BJ (cell line): ENCODE data around the gene TCFL5. TPM values are rescaled to one million over a fixed set of nuclear protein-coding genes. Genes with fewer than 3 reads are reported as not detected.
"Not testable (repeated sequence)": the region's sequence is repeated elsewhere in the genome, so short reads cannot be mapped to it uniquely, and the experiment has no call there.

Experiments
- CTCF ChIA-PET: fragments of 350-600 bp; formaldehyde crosslinking; extraction: SDS; loops from one replicate; lab custom pipeline; 2021; ENCODE audit warnings: antibody characterized with exemption, inconsistent platforms; lab: Yijun Ruan, JAX
- POLR2A ChIA-PET: fragments of 300-600 bp; sonication (Branson Sonifier 250); formaldehyde crosslinking; extraction: SDS; loops from one replicate; lab custom pipeline; 2021; ENCODE audit warnings: antibody characterized with exemption; lab: Charles Lee
- DNase-seq: peaks from one replicate; pipeline ENCODE4 v3.0.0-alpha.2; 2011; ENCODE audit warnings: low read depth
- H3K27me3 ChIP-seq: 2 replicates; pipeline ENCODE4 v1.6.0; 2011; ENCODE audit warnings: low read length; ENCODE audit not compliant: control insufficient read depth, insufficient read depth
- H3K36me3 ChIP-seq: 2 replicates; pipeline ENCODE4 v1.5.1; 2011; ENCODE audit warnings: low read length; ENCODE audit not compliant: control insufficient read depth, insufficient read depth
- H3K4me3 ChIP-seq: 2 replicates; pipeline ENCODE4 v1.5.1; 2011; ENCODE audit warnings: low read depth, mild to moderate bottlenecking, control low read depth, low read length
- polyA plus RNA-seq: library from polyadenylated mRNA; depleted of rRNA; stranded (reverse); fragments of >200 nt; gene quantifications from 2 replicates; pipeline ENCODE4 v1.2.3, GENCODE V29; 2011
- TF ChIP-seq, protein P1 (sequence below): IDR thresholded peaks from 2 replicates; pipeline ENCODE4 v1.5.1; 2011; ENCODE audit warnings: low read depth, mild to moderate bottlenecking, control low read depth, inconsistent platforms, low read length, moderate library complexity; ENCODE audit not compliant: insufficient read depth

Gene TCFL5
- polyA plus RNA-seq, 1 experiment: 8.5 TPM

DNA sequence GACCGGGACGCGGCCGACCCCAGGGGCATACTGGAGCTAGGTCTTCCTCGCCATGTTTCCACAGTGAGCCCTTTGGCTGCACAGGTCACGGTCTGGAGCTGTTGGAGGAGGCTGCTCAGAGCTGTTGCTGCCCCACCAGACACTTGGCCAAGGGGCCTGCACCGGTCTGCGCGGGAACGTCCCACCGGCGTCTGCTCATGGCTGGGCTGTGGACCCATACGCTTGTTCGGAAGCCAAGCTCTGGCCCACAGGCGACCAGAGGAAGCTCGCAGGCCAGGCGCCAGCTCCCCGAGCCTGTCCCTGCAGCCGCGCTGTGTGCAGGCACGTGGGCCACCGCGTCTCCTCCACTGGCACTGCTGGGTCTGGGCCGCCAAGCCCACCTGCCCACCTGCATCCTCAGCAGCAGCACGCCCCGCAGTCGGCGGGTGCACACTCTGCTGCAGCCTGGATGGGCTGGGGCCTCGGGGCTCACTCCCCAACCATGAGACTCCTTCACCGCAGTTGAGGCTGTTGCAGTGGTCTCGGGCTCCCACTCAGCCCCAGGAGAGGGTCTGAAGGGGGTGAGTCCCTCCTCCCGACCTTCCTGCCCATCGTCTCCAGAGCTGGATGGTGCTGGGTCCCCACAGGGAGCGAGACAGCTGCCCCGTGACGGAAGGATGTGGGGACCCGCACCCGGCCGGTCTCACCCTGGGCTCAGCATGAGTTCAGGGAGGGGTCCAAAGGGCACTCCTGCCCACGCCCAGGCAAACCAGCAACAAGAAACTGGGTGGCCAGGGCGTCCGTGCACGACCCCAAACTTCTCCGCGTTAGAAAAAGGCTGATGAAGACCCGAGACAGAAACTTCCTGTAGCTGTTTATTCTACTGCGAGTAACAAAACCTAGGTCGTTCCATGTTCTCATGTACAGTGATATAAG, 15.5 kb upstream of the TCFL5 start:
- POLR2A ChIA-PET: no interaction called here
- CTCF ChIA-PET: interaction anchor here (0.7 to 2.1 kb wide), 5 partner anchors 12 to 135 kb away, joined by 3 to 9 read pairs (median 3); no protein-coding TSS in a partner anchor
- Histone ChIP-seq H3K4me3 (no peak overlapping the region), H3K27me3 (no peaks in the 10 kb centered on the region), H3K36me3 (peaks cover 7% of the 10 kb centered on the region)
- TF ChIP-seq, protein P1, sequence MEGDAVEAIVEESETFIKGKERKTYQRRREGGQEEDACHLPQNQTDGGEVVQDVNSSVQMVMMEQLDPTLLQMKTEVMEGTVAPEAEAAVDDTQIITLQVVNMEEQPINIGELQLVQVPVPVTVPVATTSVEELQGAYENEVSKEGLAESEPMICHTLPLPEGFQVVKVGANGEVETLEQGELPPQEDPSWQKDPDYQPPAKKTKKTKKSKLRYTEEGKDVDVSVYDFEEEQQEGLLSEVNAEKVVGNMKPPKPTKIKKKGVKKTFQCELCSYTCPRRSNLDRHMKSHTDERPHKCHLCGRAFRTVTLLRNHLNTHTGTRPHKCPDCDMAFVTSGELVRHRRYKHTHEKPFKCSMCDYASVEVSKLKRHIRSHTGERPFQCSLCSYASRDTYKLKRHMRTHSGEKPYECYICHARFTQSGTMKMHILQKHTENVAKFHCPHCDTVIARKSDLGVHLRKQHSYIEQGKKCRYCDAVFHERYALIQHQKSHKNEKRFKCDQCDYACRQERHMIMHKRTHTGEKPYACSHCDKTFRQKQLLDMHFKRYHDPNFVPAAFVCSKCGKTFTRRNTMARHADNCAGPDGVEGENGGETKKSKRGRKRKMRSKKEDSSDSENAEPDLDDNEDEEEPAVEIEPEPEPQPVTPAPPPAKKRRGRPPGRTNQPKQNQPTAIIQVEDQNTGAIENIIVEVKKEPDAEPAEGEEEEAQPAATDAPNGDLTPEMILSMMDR: no peak
- DNase-seq: no peak

DNA sequence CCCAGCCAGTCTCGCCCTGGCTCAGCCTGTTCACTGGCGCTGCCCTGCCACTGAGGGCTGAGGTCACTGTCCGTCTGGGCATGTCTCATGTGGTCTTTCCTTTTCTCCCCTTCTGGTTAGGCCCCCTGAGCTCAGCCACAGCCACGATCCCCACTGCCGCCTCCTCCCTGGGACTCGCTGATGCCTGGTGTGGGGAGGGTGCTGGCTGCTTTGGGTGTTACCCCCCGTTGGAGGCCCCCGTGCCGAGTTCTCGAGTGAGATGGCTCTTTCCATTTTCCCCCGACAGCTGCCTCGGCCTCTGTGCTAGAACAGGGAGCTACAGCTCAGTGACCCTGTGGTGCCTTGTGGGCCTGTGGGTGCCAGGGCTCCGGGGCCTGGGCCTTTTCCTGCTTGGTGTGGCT, 14.9 kb upstream of the TCFL5 start:
- ChIA-PET POLR2A (no interaction called here), CTCF (interaction anchor here (1.1 to 2.1 kb wide), 6 partner anchors 24 to 135 kb away, joined by 3 to 12 read pairs (median 4); no protein-coding TSS in a partner anchor)
- no peak for DNase-seq
- Histone ChIP-seq H3K27me3 (no peaks in the 10 kb centered on the region), H3K4me3 (no peak overlapping the region), H3K36me3 (peaks cover 7% of the 10 kb centered on the region)
- TF ChIP-seq, protein P1: no peak

DNA sequence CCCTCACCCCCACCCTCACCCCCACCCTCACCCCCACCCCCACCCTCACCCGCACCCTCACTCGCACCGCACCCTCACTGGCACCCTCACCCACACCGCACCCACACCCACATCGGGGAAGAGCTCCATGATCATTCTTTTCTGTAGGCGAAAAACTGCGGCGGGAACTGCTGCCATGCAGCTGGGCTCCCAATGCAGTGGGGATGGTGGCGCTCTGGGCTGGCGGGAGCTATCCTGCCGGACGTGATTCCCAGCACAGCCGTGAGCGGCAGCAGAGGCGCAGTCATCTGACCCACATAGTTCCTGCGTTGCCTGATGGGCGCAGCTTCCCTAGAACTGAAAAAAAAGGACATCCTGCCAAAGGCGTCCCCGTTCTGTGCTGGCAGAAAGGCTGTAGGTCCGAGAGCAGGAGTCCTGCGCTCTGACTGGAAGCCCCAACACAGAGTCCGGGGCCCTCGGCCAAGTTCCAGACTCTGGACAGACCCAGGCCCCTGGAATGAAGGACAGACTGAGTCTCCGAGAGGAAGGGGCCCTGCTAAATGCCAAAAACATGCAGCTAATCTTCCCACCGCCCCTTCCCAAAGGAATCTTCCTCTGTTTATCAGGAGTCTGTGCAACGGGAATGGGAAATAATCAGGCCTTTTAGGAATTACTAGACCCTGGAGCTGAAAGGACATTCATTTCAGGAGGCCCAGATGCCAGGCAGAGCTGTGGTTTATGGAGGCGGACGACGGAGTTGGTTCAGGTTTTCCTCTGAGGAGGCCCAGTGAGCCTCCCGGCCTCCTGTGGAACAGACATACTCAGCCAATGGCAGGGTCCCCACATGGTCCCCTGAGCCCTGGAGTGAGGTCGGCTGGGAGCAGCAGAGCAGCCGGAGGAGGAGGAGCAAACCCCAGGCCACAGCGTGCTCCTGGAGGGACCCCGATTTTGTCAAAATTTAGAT, 14.1 kb upstream of the TCFL5 start:
- H3K36me3 ChIP-seq: peaks cover 5% of the 10 kb centered on the region
- no peaks in the 10 kb centered on the region for H3K27me3 ChIP-seq
- TF ChIP-seq, protein P1: peak; percentile 58
- H3K4me3 ChIP-seq: no peak overlapping the region
- DNase-seq: no peak
- POLR2A ChIA-PET: no interaction called here
- CTCF ChIA-PET: interaction anchor here (0.8 to 2.1 kb wide), 13 partner anchors 12 to 595 kb away, joined by 3 to 12 read pairs (median 4); no protein-coding TSS in a partner anchor

DNA sequence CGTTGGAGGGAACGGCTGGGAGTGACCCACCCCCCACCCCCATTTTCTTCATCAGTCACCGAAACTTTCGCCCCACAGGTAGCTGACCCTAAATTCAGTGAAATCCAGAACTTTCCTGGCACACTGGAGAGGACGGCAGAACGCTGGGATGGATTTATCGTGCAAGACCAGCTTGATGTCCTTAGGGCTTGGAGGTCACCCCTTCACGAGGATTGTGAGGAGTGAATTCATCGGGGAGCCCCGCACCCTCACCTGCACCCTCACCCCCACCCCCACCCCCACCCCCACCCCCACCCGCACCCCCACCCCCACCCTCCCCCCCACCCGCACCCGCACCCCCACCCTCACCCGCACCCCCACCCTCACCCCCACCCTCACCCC, 13.3 kb upstream of the TCFL5 start:
- Histone ChIP-seq H3K36me3 (no peaks in the 10 kb centered on the region; the same call in 1 of the 2 replicates), H3K4me3 (no peak overlapping the region), H3K27me3 (no peaks in the 10 kb centered on the region)
- DNase-seq: no peak
- ChIA-PET POLR2A (no interaction called here), CTCF (interaction anchor here (0.6 to 1.8 kb wide), 12 partner anchors 13 to 595 kb away, joined by 3 to 12 read pairs (median 4); no protein-coding TSS in a partner anchor)
- TF ChIP-seq, protein P1: no peak

DNA sequence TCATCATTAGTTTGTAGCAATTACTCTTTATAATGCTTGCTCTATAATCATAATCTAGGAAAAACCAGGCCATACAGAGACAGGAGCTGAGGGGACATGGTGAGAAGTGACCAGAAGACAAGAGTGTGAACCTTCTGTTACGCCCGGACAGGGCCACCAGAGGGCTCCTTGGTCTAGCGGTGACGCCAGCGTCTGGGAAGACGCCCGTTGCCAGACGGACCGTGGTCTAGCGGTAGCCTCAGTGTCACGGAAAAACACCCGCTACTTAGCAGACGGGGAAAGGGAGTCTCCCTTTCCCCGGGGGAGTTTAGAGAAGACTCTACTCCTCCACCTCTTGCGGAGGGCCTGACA, 12.0 kb upstream of the TCFL5 start:
- CTCF ChIA-PET: interaction anchor here (1.3 to 3.7 kb wide), 2 partner anchors 130 to 136 kb away, joined by 4 to 18 read pairs; no protein-coding TSS in a partner anchor
- POLR2A ChIA-PET, DNase-seq, H3K36me3 ChIP-seq, H3K4me3 ChIP-seq, H3K27me3 ChIP-seq: not testable (repeated sequence)
- TF ChIP-seq, protein P1: peak; percentile 58
